Ascending aorta (tissue), 2 donors: ENCODE data around the gene ARAP3. TPM values are rescaled to one million over a fixed set of nuclear protein-coding genes. Genes with fewer than 3 reads are reported as not detected.

ENCODE experiments used
- DNase-seq, 2 donors: peaks; one replicate each; pipeline ENCODE4 v3.0.0-alpha.2; 2019; ENCODE audit warnings: low spot score in 2 of 2
- H3K27ac ChIP-seq, 2 donors: fragments of 200-600 bp; sonication (generic); one replicate each; pipeline ENCODE4 v1.5.1; 2016 to 2017; ENCODE audit warnings: mild to moderate bottlenecking in 1 of 2
- H3K27me3 ChIP-seq: fragments of 200-600 bp; sonication (generic); one replicate; pipeline ENCODE4 v1.5.1; 2017
- H3K36me3 ChIP-seq, 2 donors: fragments of 200-600 bp; sonication (generic); one replicate each; pipeline ENCODE4 v1.5.1; 2016
- H3K4me1 ChIP-seq, 2 donors: fragments of 200-600 bp; sonication (generic); one replicate each; pipeline ENCODE4 v1.5.1; 2016 to 2017; ENCODE audit warnings: mild to moderate bottlenecking in 1 of 2
- H3K4me3 ChIP-seq, 2 donors: fragments of 200-600 bp; sonication (generic); one replicate each; pipeline ENCODE4 v1.5.1; 2016 to 2017; ENCODE audit warnings: mild to moderate bottlenecking in 1 of 2
- H3K9me3 ChIP-seq, 2 donors: fragments of 200-600 bp; sonication (generic); one replicate each; pipeline ENCODE4 v1.5.1; 2016
- intact Hi-C: fragments of 100-400 bp; cut with DNase I; formaldehyde crosslinking; loops from one replicate; pipeline ENCODE4 v1.15.1; 2023
- total RNA-seq: library from RNA; depleted of rRNA; stranded (reverse); fragments of >200 nt; gene quantifications from one replicate; pipeline ENCODE4 v1.1.0, GENCODE V29; 2016
- TF ChIP-seq, protein P1 (sequence below), 3 experiments: fragments of 200-600 bp in 2 of 3; fragments of 450-650 bp in 1 of 3; sonication (generic) in 2 of 3; IDR thresholded peaks; one replicate each; pipeline ENCODE4 v1.5.1; 2016 to 2019; ENCODE audit warnings: antibody characterized with exemption in 3 of 3, mild to moderate bottlenecking in 1 of 3, moderate library complexity in 1 of 3

Gene ARAP3
- total RNA-seq, 1 donor from 2014 or later, result 55.5 TPM

GRCh38 chr5:141632650-141633049 is 49.4 kb downstream of the ARAP3 start:
- H3K4me3 ChIP-seq, result no peak overlapping the region
- DNase-seq, result no peak

GRCh38 chr5:141630570-141631140 is 51.4 kb downstream of the ARAP3 start:
- Histone ChIP-seq H3K9me3 (no peaks in the 10 kb centered on the region), H3K27ac (no peak overlapping the region), H3K4me1 (peaks cover under 1 to 11% of the 10 kb centered on the region in 2 donors), H3K4me3 (no peak overlapping the region), H3K36me3 (peaks cover 38 to 39% of the 10 kb centered on the region in 2 donors), H3K27me3 (no peaks in the 10 kb centered on the region)
- TF ChIP-seq, protein P1, sequence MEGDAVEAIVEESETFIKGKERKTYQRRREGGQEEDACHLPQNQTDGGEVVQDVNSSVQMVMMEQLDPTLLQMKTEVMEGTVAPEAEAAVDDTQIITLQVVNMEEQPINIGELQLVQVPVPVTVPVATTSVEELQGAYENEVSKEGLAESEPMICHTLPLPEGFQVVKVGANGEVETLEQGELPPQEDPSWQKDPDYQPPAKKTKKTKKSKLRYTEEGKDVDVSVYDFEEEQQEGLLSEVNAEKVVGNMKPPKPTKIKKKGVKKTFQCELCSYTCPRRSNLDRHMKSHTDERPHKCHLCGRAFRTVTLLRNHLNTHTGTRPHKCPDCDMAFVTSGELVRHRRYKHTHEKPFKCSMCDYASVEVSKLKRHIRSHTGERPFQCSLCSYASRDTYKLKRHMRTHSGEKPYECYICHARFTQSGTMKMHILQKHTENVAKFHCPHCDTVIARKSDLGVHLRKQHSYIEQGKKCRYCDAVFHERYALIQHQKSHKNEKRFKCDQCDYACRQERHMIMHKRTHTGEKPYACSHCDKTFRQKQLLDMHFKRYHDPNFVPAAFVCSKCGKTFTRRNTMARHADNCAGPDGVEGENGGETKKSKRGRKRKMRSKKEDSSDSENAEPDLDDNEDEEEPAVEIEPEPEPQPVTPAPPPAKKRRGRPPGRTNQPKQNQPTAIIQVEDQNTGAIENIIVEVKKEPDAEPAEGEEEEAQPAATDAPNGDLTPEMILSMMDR (IDR thresholded peaks at IDR 0.05), result no peak
- intact Hi-C loops, result no loop called here
- peak in 1 of 2 donors; percentile 52 for DNase-seq

More at GRCh38 chr5:141632650-141633049, 49.4 kb downstream of the ARAP3 start:
- TF ChIP-seq, protein P1 (IDR thresholded peaks at IDR 0.05), result no peak
- Histone ChIP-seq H3K9me3 (no peaks in the 10 kb centered on the region), H3K4me1 (peaks cover 9 to 17% of the 10 kb centered on the region in 2 donors), H3K27ac (no peak overlapping the region), H3K27me3 (no peaks in the 10 kb centered on the region), H3K36me3 (peaks cover 19 to 22% of the 10 kb centered on the region in 2 donors)
- intact Hi-C loops, result no loop called here

- Histone ChIP-seq H3K36me3 (peaks cover 46 to 61% of the 10 kb centered on the region in 2 donors), H3K9me3 (no peaks in the 10 kb centered on the region), H3K27ac (no peak overlapping the region), H3K4me3 (no peak overlapping the region), H3K4me1 (no peaks in the 10 kb centered on the region), H3K27me3 (no peaks in the 10 kb centered on the region)
- DNase-seq, result peak in 1 of 2 donors; percentile 55
- TF ChIP-seq, protein P1 (IDR thresholded peaks at IDR 0.05), result no peak
- intact Hi-C loops, result no loop called here
Measured at GRCh38 chr5:141628175-141628788, 53.7 kb downstream of the ARAP3 start.

GRCh38 chr5:141623611-141624010 is 58.4 kb downstream of the ARAP3 start:
- TF ChIP-seq, protein P1 (IDR thresholded peaks at IDR 0.05), result no peak
- intact Hi-C loops, result no loop called here
- Histone ChIP-seq H3K27ac (no peak overlapping the region), H3K27me3 (no peaks in the 10 kb centered on the region), H3K4me1 (peaks cover 0 to 4% of the 10 kb centered on the region in 2 donors), H3K4me3 (no peak overlapping the region), H3K36me3 (peaks cover 65 to 79% of the 10 kb centered on the region in 2 donors), H3K9me3 (no peaks in the 10 kb centered on the region)
- DNase-seq, result no peak

GRCh38 chr5:141623186-141623585 is 58.8 kb downstream of the ARAP3 start:
- peaks cover 61 to 75% of the 10 kb centered on the region in 2 donors for H3K36me3 ChIP-seq
- TF ChIP-seq, protein P1 (IDR thresholded peaks at IDR 0.05), result no peak
- H3K9me3 ChIP-seq, result no peaks in the 10 kb centered on the region
- H3K27ac ChIP-seq, result no peak overlapping the region
- H3K4me1 ChIP-seq, result peaks cover 0 to 4% of the 10 kb centered on the region in 2 donors
- intact Hi-C loops, result no loop called here
- no peaks in the 10 kb centered on the region for H3K27me3 ChIP-seq
- no peak overlapping the region for H3K4me3 ChIP-seq
- DNase-seq, result no peak
